Keratinocyte (primary cell): Measurements from ENCODE around the gene PRL. TPM values are rescaled to one million over a fixed set of nuclear protein-coding genes. Genes with fewer than 3 reads are reported as not detected.

ENCODE experiments used
- DNase-seq: peaks from one replicate; pipeline ENCODE4 v3.0.0-alpha.2; 2011; ENCODE audit warnings: low read depth, missing footprints, low spot score
- FAIRE-seq: peaks from 2 replicates; lab custom pipeline; 2011; peaks lifted over from hg19 to GRCh38; lab: Jason Lieb, UNC
- H2AFZ ChIP-seq: 2 replicates; pipeline ENCODE4 v1.6.0; 2012; ENCODE audit warnings: low read length, control low read depth, inconsistent platforms; ENCODE audit not compliant: control insufficient read depth
- H3K27ac ChIP-seq: 2 replicates; pipeline ENCODE4 v1.5.1; 2011; ENCODE audit warnings: low read length; ENCODE audit not compliant: control insufficient read depth, insufficient read depth
- H3K27me3 ChIP-seq: 3 replicates; pipeline ENCODE4 v1.6.0; 2011; ENCODE audit warnings: low read length; ENCODE audit not compliant: control insufficient read depth, insufficient read depth; ENCODE audit errors: extremely low read depth
- H3K36me3 ChIP-seq, 2 experiments: 2 replicates in 1 of 2; 3 replicates in 1 of 2; pipeline ENCODE4 v1.5.1; 2011; ENCODE audit warnings: low read length in 2 of 2, mild to moderate bottlenecking in 1 of 2; ENCODE audit not compliant: control insufficient read depth in 2 of 2, insufficient read depth in 2 of 2; ENCODE audit errors: extremely low read depth in 1 of 2
- H3K4me1 ChIP-seq: 3 replicates; pipeline ENCODE4 v1.5.1; 2011; ENCODE audit warnings: low read length; ENCODE audit not compliant: control insufficient read depth, insufficient read depth; ENCODE audit errors: extremely low read depth
- H3K4me2 ChIP-seq: 3 replicates; pipeline ENCODE4 v1.6.0; 2011; ENCODE audit warnings: low read depth, low read length; ENCODE audit not compliant: control insufficient read depth, insufficient read depth; ENCODE audit errors: extremely low read depth
- H3K4me3 ChIP-seq, 3 experiments: fragments of 200-600 bp in 1 of 3; sonication (generic) in 1 of 3; 2 replicates in 2 of 3; 3 replicates in 1 of 3; pipeline ENCODE4 v1.5.1; 2011 to 2016; ENCODE audit warnings: low read length in 3 of 3, mild to moderate bottlenecking in 3 of 3, control low read depth in 2 of 3, inconsistent platforms in 1 of 3, low read depth in 1 of 3, mixed read lengths in 1 of 3, mixed run types in 1 of 3, moderate library complexity in 1 of 3; ENCODE audit not compliant: control insufficient read depth in 2 of 3, insufficient read depth in 2 of 3; ENCODE audit errors: extremely low read depth in 1 of 3
- H3K79me2 ChIP-seq: 2 replicates; pipeline ENCODE4 v1.6.0; 2012; ENCODE audit warnings: low read length; ENCODE audit not compliant: control insufficient read depth, insufficient read depth
- H3K9ac ChIP-seq: 3 replicates; pipeline ENCODE4 v1.6.0; 2011; ENCODE audit warnings: low read length; ENCODE audit not compliant: control insufficient read depth, insufficient read depth; ENCODE audit errors: extremely low read depth
- H3K9me1 ChIP-seq: 3 replicates; pipeline ENCODE4 v1.6.0; 2011; ENCODE audit warnings: low read length; ENCODE audit not compliant: control insufficient read depth, insufficient read depth; ENCODE audit errors: extremely low read depth
- H3K9me3 ChIP-seq: 2 replicates; pipeline ENCODE4 v1.5.1; 2012; ENCODE audit warnings: low read depth, low read length; ENCODE audit not compliant: control insufficient read depth
- H4K20me1 ChIP-seq: 3 replicates; pipeline ENCODE4 v1.6.0; 2011; ENCODE audit warnings: low read length; ENCODE audit not compliant: control insufficient read depth, insufficient read depth; ENCODE audit errors: extremely low read depth
- CTCF ChIP-seq, 3 experiments: IDR thresholded peaks in 1 of 3; conservative IDR thresholded peaks in 1 of 3; optimal IDR thresholded peaks in 1 of 3; 2 replicates in 2 of 3; 3 replicates in 1 of 3; pipeline versions ENCODE3 to v1.5.1; 2011; ENCODE audit warnings: low read length in 3 of 3, mild to moderate bottlenecking in 3 of 3, moderate library complexity in 2 of 3, control low read depth in 1 of 3, inconsistent platforms in 1 of 3; ENCODE audit not compliant: insufficient read depth in 2 of 3; ENCODE audit errors: extremely low read depth in 1 of 3
- EZH2 ChIP-seq: IDR thresholded peaks from one replicate; pipeline ENCODE4 v1.6.1; 2012; ENCODE audit warnings: inconsistent platforms, mild to moderate bottlenecking, low read length, moderate library complexity
- dilution Hi-C: fragments of 300-500 bp; cut with MboI; formaldehyde crosslinking; loops from one replicate; pipeline ENCODE4 v1.7.0; 2020; ENCODE audit warnings: low sequenced_read_pairs; ENCODE audit not compliant: extremely low pct_ligation_motif_present
- polyA plus RNA-seq, 5 experiments: library from polyadenylated mRNA; depleted of rRNA in 3 of 5; stranded (reverse) in 3 of 5; stranded (forward) in 1 of 5; unstranded in 1 of 5; fragments of >200 nt; gene quantifications; 1 replicate in 1 of 5; 2 replicates in 3 of 5; 3 replicates in 1 of 5; pipeline versions ENCODE4 v1.2.1 to v1.2.3, GENCODE V29; 2011 to 2012; ENCODE audit warnings: missing spikeins in 2 of 5, low read depth in 1 of 5, low replicate concordance in 1 of 5

Gene PRL
- polyA plus RNA-seq, 1 donor (not counting 4 experiments of a cell fraction or from before 2014, with no cell fraction given) = not detected

- Histone ChIP-seq H4K20me1 (no peaks in the 10 kb centered on the region), H3K9ac (no peak overlapping the region), H3K4me3 (no peak overlapping the region), H3K36me3 (no peaks in the 10 kb centered on the region), H3K27me3 (no peaks in the 10 kb centered on the region), H3K27ac (no peak overlapping the region), H3K4me2 (no peak overlapping the region), H2AFZ (no peak overlapping the region), H3K9me1 (no peaks in the 10 kb centered on the region), H3K79me2 (no peaks in the 10 kb centered on the region), H3K9me3 (no peaks in the 10 kb centered on the region), H3K4me1 (peaks cover 11% of the 10 kb centered on the region)
- dilution Hi-C loops = no loop called here
- no peak for DNase-seq
- FAIRE-seq = no peak
- TF ChIP-seq CTCF (optimal IDR thresholded peaks at IDR 0.05 in 1 of 3, IDR thresholded peaks at IDR 0.05 in 1 of 3, conservative IDR thresholded peaks at IDR 0.05 in 1 of 3; ENCODE audit: extremely low read depth in 1 of 3, insufficient read depth in 2 of 3, low read length in 3 of 3) (no peak), EZH2 (no peak)
Observed at GRCh38 chr6:22247916-22248482, 48.8 kb downstream of the PRL start.

GRCh38 chr6:22240025-22240424, 56.8 kb downstream of the PRL start:
- FAIRE-seq = no peak
- Histone ChIP-seq H3K27me3 (no peaks in the 10 kb centered on the region), H3K9me3 (no peaks in the 10 kb centered on the region), H3K36me3 (no peaks in the 10 kb centered on the region), H4K20me1 (no peaks in the 10 kb centered on the region), H2AFZ (no peak overlapping the region), H3K9ac (no peak overlapping the region), H3K9me1 (no peaks in the 10 kb centered on the region), H3K4me3 (no peak overlapping the region), H3K79me2 (no peaks in the 10 kb centered on the region), H3K4me1 (peaks cover 17% of the 10 kb centered on the region), H3K4me2 (no peak overlapping the region), H3K27ac (no peak overlapping the region)
- DNase-seq = no peak
- dilution Hi-C loops = no loop called here
- TF ChIP-seq CTCF (optimal IDR thresholded peaks at IDR 0.05 in 1 of 3, IDR thresholded peaks at IDR 0.05 in 1 of 3, conservative IDR thresholded peaks at IDR 0.05 in 1 of 3; ENCODE audit: extremely low read depth in 1 of 3, insufficient read depth in 2 of 3, low read length in 3 of 3) (no peak), EZH2 (no peak)
